HEK293 (cell line): Measurements from ENCODE around the gene PRKCE.

Source experiments
- CTCF ChIA-PET: fragments of 350-600 bp; formaldehyde crosslinking; extraction: SDS; loops from one replicate; lab custom pipeline; 2021; ENCODE audit warnings: antibody characterized with exemption; lab: Yijun Ruan, JAX
- POLR2A ChIA-PET: fragments of 300-600 bp; formaldehyde crosslinking; extraction: SDS; loops from one replicate; lab custom pipeline; 2020; ENCODE audit warnings: antibody characterized with exemption, inconsistent platforms; lab: Yijun Ruan, JAX
- H3K27ac ChIP-seq: fragments of 200-500 bp; sonication (Bioruptor generic); 2 replicates; pipeline ENCODE4 v1.5.1; 2014; ENCODE audit warnings: low read depth, low read length, control low read depth, inconsistent platforms; ENCODE audit errors: extremely low read depth
- H3K36me3 ChIP-seq, 2 experiments: fragments of 200-500 bp in 1 of 2; sonication (Bioruptor generic) in 1 of 2; 1 replicate in 1 of 2; 2 replicates in 1 of 2; pipeline ENCODE4 v1.5.1; 2014 to 2017; ENCODE audit warnings: inconsistent platforms in 2 of 2, low read length in 2 of 2; ENCODE audit not compliant: control insufficient read depth in 2 of 2, insufficient read depth in 1 of 2
- H3K4me1 ChIP-seq: fragments of 200-500 bp; sonication (Bioruptor generic); 2 replicates; pipeline ENCODE4 v1.5.1; 2014; ENCODE audit warnings: mild to moderate bottlenecking, low read length, inconsistent platforms; ENCODE audit not compliant: control insufficient read depth, insufficient read depth
- H3K4me3 ChIP-seq: 2 replicates; pipeline ENCODE4 v1.5.1; 2011; ENCODE audit warnings: low read depth, mild to moderate bottlenecking, control low read depth, low read length, moderate library complexity
- H3K9me3 ChIP-seq: fragments of 200-500 bp; sonication (Bioruptor generic); 2 replicates; pipeline ENCODE4 v1.5.1; 2014; ENCODE audit warnings: low read depth, low read length, inconsistent platforms; ENCODE audit not compliant: control insufficient read depth, insufficient read depth
- CTCF ChIP-seq: fragments of 450-650 bp; formaldehyde crosslinking; IDR thresholded peaks from 2 replicates; pipeline ENCODE4 v1.5.1; 2016; ENCODE audit warnings: missing biosample characterization, missing genetic modification characterization
- GLIS1 ChIP-seq: fragments of 450-650 bp; formaldehyde crosslinking; IDR thresholded peaks from 2 replicates; pipeline ENCODE4 v1.5.1; 2016; ENCODE audit warnings: missing biosample characterization, missing genetic modification characterization
- HOXD13 ChIP-seq: sonication (generic); formaldehyde crosslinking; IDR thresholded peaks from 2 replicates; pipeline ENCODE4 v1.8.0; 2022; ENCODE audit warnings: missing genetic modification reagents, borderline replicate concordance
- KLF9 ChIP-seq: fragments of 450-650 bp; formaldehyde crosslinking; IDR thresholded peaks from 2 replicates; pipeline ENCODE4 v1.5.1; 2016; ENCODE audit warnings: missing biosample characterization, missing genetic modification characterization, low read depth
- SCRT2 ChIP-seq: fragments of 450-650 bp; formaldehyde crosslinking; IDR thresholded peaks from 2 replicates; pipeline ENCODE4 v1.5.1; 2016; ENCODE audit warnings: missing biosample characterization, missing genetic modification characterization
- ZNF394 ChIP-seq: fragments of 450-650 bp; formaldehyde crosslinking; IDR thresholded peaks from 2 replicates; pipeline ENCODE4 v1.5.1; 2016; ENCODE audit warnings: missing biosample characterization, missing genetic modification characterization, mild to moderate bottlenecking, moderate library complexity, borderline replicate concordance
- ZNF398 ChIP-seq: fragments of 450-650 bp; formaldehyde crosslinking; IDR thresholded peaks from 2 replicates; pipeline ENCODE4 v1.5.1; 2017; ENCODE audit warnings: missing biosample characterization, missing genetic modification characterization
- ZNF488 ChIP-seq: fragments of 450-650 bp; formaldehyde crosslinking; IDR thresholded peaks from 2 replicates; pipeline ENCODE4 v1.5.1; 2016; ENCODE audit warnings: missing biosample characterization, missing genetic modification characterization
- ZNF510 ChIP-seq: fragments of 450-650 bp; formaldehyde crosslinking; IDR thresholded peaks from 2 replicates; pipeline ENCODE4 v1.5.1; 2018; ENCODE audit warnings: mild to moderate bottlenecking, missing genetic modification characterization, missing biosample characterization; ENCODE audit not compliant: insufficient replicate concordance
- ZNF518A ChIP-seq: fragments of 450-650 bp; formaldehyde crosslinking; conservative IDR thresholded peaks from 2 replicates; pipeline ENCODE4 v1.5.1; 2016; ENCODE audit warnings: low read depth, missing biosample characterization, missing genetic modification characterization
- ZNF521 ChIP-seq: fragments of 450-650 bp; formaldehyde crosslinking; IDR thresholded peaks from 2 replicates; pipeline ENCODE4 v1.5.1; 2017; ENCODE audit warnings: missing biosample characterization, mild to moderate bottlenecking, missing genetic modification characterization
- ZNF670 ChIP-seq: fragments of 450-650 bp; formaldehyde crosslinking; IDR thresholded peaks from 2 replicates; pipeline ENCODE4 v1.5.1; 2016; ENCODE audit warnings: missing biosample characterization, missing genetic modification characterization, low read depth
- ZNF704 ChIP-seq: fragments of 450-650 bp; formaldehyde crosslinking; IDR thresholded peaks from 2 replicates; pipeline ENCODE4 v1.5.1; 2016; ENCODE audit warnings: missing biosample characterization, missing genetic modification characterization

Gene PRKCE

GRCh38 chr2:46119453-46119852 lies 468.0 kb downstream of the PRKCE start:
- no peaks in the 10 kb centered on the region for H3K36me3 ChIP-seq
- 0 out of 2 replicates have a peak, but pooled peaks cover 5% of the 10 kb centered on the region for H3K4me1 ChIP-seq
- ChIA-PET CTCF (interaction anchor here (1.1 kb wide), 2 partner anchors 27 to 56 kb away, joined by 4 to 7 read pairs; no protein-coding TSS in a partner anchor), POLR2A (interaction anchor here (0.7 kb wide), 1 partner anchor 71 kb away, joined by 3 read pairs; no protein-coding TSS in a partner anchor)
- TF ChIP-seq ZNF398 (no peak), ZNF394 (tag by site-specific recombination) (no peak), ZNF521 (no peak), ZNF510 (tag by site-specific recombination) (no peak), SCRT2 (no peak), KLF9 (tag by site-specific recombination) (no peak), ZNF704 (tag by site-specific recombination) (no peak), ZNF518A (tag by site-specific recombination) (no peak), ZNF488 (tag by site-specific recombination) (no peak), GLIS1 (tag by site-specific recombination) (no peak), HOXD13 (CRISPR knock-in tag) (no peak), CTCF (no peak), ZNF670 (tag by site-specific recombination) (no peak)
- H3K4me3 ChIP-seq: no peak overlapping the region
- H3K27ac ChIP-seq: no peak overlapping the region
- no peaks in the 10 kb centered on the region for H3K9me3 ChIP-seq
